Limb (tissue), 2 donors: Measurements from ENCODE around the gene CYP27B1.

Experiments
- DNase-seq, 2 donors: peaks; one replicate each; pipeline ENCODE4 v3.0.0-alpha.2; 2016; ENCODE audit errors: extremely low spot score in 2 of 2

CYP27B1 gene

GRCh38 chr12:57735952-57736740 is 30.7 kb downstream of the CYP27B1 start:
- peak in 1 of 2 donors; percentile 70 for DNase-seq

GRCh38 chr12:57735198-57735855 is 31.6 kb downstream of the CYP27B1 start:
- DNase-seq: peak; percentile 68 to 80

DNA sequence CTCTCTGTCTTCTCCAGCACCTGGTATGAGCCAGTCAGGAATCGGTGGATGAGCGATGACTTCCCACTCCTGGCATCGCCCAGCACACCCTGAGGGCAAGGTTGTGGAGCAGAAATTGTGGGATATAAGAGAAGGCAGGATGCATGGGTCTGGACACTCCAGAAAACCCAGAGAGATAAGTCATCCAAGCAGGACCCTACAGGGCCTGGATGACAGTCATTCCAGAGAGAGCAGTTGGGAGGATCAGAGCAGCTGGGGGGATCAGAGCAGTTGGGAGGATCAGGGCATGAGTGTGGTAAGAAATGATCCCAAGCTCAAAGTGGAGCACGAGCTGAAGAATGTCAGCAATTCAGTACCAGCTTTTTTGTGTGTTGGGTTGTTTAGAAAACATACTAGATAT is 32.3 kb downstream of the CYP27B1 start:
- no peak for DNase-seq

DNA sequence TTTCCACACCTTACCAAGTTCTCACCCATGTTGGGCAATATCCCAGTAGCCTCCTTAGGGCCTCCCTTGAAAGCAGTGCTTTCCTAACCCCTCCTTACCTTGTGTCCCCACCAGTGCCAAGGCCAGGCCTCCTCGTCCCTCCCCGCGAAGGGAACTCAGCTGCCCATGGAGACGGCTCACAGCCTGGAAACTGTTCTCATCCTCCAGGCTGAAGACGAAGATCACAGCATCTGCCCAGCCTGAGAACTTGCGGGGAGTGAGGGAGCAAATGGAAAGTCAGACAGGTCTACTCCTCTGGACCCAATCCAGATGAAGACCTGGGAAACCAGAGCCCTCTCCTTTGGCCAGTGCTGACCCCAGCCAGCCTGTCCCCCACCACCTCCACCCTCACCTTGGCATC is 33.0 kb downstream of the CYP27B1 start:
- no peak for DNase-seq

DNA sequence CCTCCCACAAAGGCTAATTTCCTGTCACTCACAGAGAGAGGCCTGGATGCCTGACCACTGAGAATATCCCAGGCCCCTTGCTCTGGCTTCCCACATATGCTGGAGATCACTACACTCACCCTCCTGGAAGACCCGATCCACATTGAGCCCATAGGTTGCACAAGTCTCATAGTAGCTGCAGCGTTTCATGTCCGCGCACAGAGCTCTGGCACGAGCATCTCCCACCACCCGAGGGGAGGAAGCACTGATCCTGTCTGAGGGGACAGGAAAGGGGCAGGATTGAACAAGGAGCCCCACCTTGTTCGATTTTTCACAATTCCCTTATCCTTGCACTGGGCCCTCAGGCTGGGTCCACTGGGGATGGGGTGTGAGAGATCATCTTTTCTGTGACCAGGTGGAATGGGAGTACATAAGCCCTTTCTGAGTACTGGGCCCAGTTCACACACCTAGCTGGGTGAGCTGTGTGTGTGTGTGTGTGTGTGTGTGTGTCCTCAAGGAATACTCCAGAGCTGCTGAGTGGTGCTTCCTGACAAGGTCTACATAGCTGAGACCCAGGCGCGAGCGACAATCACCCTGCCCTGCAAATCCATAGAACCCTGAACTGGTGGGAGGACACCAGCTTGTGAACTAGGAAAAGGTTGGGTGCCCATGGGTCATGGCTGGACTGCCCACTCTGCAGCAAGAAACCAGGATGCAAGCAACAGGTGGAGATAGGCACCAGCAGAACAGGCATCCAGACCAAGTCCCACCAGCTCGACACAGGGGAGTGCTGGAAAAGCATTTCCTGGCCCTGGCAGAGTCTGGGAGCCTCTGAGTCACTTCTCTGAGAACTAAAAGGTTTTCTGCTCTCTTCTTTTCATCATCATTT is 33.9 kb downstream of the CYP27B1 start:
- DNase-seq: peak in 1 of 2 donors; percentile 20

- peak in 1 of 2 donors; percentile 18 for DNase-seq
These were observed 34.6 kb downstream of the CYP27B1 start for GRCh38 chr12:57732270-57732669.

DNA sequence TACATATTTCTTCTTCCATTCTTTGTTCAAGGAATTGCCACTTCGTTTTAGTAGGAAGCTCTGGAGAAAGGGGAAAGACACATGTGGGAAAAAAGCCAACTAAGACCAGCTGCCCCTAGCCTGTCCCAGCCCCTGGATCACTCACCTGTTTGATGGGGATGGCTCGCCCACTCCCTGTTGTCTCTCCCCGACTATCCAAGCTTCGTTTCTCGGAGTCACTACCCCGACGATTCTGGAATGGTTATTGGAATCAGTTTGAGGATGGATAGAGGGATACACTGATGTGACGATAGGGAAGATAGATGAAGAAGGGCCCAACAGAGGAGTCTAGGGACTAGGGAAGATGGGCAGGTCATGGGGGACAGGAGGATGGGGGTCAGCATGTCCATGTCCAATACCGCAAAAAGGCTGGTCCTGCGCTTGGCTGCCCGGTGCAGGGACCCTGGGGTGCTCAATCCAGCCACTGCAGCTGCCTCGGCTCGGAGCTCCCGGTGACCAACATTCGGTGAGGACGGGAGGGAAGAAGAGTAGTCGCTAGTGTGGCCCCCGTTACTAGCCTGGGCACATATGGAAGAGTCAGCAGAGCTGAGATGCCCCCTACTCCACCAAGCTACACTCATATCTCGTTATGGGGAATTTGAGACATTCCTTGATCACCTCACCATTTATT is 35.3 kb downstream of the CYP27B1 start:
- DNase-seq: peak in 1 of 2 donors; percentile 18

DNA sequence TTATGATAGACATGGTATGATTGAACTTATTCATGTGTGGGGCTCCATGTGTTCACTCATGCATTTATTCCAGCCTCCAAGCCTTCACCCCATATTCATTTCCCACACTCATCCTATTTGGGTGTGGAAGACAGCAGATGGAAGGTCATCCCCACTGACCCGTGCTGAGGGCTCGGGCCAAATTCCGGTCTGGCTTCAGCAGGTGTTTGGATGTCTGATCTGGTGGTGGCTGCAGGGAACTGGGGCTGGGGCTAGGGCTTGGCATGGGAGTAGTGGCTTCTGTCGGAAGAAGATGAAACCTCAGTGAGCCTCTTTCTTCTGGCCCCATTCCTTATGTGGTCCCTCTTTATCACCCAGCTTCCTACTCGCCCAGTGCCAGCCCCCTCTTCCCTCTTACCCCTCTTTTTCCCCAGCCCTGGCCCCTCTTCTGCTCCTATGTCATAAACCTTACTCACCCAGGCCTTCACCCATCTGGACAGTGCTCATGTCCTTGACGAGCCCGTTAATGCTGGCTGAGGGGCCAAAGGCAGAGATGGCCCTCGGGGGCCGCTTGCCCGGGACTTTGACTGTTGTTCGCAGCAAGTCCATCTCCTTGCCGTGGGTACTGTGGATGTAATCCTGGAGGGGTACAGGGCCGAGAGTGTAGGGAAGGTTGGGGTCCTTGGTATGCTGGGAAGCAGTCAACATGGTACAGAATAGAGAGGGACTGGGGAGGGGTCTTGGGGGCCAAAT is 36.4 kb downstream of the CYP27B1 start:
- DNase-seq: peak in 1 of 2 donors; percentile 23

DNA sequence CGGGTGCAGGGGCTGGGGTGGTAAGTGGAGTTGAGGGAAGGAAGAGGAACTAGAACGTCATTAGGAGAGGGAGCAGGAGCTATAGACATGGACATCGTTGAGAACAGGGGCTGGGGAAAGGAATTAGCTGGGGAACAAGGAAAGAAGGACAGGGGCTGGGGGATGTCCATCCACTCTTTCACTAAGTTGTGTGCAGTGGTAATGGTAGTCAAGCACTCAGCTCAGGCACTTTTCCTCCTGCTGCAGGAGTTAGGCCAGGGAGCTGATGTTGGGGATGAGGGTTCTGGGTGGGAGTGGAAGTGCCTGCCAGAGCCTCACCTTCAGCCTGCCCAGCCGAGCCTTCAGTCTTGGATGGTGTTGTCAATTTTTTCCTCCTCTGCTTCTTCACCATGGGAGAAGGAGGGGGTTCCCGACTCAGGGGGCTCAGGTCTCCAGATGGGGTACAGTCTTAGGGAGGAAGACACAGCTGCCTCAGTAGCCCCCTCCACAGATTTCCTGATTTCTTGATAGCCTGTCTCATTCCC is 37.5 kb downstream of the CYP27B1 start:
- no peak for DNase-seq

DNA sequence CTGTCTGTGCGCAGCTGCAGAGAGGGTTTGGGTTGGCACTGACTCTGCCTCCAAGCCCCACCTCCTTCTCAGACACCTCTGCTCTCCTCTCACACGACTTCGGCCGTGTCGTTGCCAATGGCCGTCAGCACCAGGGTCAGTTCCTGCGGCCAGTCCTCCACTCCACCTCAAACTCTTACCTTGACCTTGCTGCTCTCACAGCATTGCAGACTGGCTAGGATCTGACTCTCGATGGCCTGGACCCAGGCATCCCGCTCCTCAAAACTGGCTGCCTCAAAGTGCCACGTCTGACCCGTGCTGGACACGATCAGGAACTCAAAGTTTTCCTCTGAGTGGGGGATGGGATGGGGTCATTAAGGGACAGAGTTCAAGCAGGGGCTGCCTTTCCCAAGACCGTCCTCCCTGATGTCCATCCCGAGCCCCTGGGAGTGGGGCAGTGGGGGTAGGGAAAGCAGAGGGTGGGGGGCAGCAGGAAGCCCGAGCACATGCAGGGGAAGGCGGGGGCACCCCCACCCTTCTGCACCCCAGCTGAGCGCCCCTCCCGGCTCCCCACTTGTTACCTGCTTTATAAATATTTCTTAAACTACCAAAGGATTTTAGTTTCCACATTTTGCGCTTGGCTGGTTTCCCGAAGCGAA is 39.0 kb downstream of the CYP27B1 start:
- no peak for DNase-seq

- peak; percentile 10 to 64 for DNase-seq
These were observed 39.8 kb downstream of the CYP27B1 start for GRCh38 chr12:57726884-57727757.

- peak; percentile 62 to 81 for DNase-seq
These were observed 40.6 kb downstream of the CYP27B1 start for GRCh38 chr12:57726151-57726883.

- DNase-seq: no peak
These were observed 41.1 kb downstream of the CYP27B1 start for GRCh38 chr12:57725851-57726150.

DNA sequence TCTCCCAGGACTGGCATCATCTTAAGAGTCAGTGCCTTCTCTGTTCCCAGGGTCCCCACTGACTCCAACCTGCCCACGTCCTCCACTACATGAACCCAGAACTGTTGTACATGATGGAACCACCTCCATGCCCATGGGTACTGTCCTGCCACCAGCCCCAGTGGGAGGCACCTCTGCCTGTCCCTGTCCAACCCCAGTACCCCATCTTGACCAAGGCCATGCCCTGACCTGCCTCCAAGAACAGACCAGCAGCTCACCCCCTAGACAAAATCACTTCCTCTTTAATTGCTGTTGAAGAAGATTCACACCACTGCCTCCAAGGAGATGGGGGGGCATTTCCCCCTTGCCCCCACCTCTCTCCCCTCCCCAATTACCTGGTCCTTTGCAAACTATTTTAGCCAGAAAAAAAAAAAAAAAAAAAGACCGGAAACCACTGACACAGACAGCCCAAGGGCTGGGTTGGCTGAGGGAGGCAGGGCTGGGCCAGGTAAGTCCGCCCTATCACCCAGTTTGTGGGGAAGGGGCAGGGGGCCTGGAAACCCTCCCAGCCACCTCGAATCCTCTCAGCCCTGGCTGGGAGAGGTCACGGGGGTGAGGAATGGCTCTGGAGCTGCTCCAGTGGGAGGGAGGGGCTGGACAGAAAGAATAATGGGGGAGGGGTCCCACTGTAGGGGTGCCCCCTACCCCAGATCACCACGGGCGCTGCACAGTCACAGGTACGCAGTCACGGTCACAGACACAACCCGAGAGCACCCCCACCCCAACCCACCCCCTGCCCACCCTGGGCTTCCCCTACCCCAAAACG is 41.7 kb downstream of the CYP27B1 start:
- DNase-seq: no peak

DNA sequence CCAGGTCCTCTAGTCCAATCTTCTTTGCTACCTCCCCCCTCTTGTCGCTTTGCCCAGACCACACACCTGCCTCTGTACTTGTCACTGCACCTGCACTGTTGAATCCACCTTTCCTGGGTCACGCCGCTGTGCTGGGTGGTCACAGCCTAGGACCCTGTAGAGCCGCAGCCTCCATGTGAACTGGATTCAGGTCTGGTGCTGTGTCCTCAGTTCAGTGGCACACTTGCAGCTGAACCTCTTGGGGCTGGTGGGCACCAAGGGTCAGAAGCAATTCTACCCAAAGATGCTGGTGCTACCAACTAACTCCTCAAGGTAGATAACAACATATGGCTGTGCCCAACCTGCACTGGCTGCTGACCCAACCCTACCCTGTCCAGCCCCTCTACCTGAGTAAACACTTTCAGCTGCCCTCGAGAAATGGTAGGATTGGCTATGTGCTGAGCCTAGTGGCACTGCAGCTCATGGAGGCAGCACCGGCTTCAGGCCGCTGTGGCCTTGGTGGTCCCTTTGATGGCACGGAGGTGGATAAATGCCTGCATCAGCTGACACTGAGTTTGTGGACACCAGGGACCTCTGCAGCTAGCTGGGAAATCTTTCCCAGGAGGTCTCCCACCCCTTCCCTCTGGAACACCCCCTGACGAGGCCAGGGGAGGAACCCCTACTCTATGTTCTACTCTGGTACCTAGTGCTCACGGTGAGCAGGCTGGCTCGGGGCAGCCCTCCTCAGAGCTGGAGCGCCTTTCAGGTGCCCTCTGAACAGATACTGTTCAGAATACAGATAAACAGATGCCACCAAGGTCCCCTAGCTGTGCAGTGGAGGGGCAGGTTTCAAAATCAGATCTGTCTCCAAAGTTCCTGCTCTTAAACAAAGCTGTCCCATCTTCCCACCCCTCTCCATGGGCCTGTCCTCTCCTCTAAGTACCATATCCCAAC is 42.6 kb downstream of the CYP27B1 start:
- DNase-seq: no peak

DNA sequence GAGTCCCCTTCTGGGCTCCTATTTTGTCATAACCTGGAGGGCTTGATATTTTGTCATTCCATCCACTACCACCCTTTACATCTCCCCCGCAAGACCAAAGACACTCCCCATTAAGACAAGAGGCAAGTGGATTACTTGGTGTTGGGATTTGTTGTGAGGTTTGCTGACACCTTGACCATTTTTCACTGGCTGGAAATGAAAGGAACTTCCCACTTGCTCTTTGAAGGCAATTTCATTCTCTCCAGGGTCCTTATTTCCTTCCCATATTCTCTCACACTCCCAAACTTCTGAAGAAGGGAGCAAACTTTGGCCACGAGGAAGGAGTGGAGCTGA is 43.3 kb downstream of the CYP27B1 start:
- no peak for DNase-seq
